GM18909 (cell line): ENCODE measurements around the gene AUP1.
A peak's percentile ranks its signal among the peaks of the same experiment; 100 is the strongest.

ENCODE experiments used
- ATAC-seq: cut with Tn5 transposase; IDR thresholded peaks from one replicate; pipeline ENCODE4 v1.9.1; 2021; ENCODE audit warnings: mild to moderate bottlenecking; ENCODE audit not compliant: unreplicated experiment, poor library complexity

AUP1 gene

GRCh38 chr2:74558284-74559230 lies 29.1 kb upstream of the AUP1 start:
- no peak for ATAC-seq

GRCh38 chr2:74556831-74557370 lies 27.4 kb upstream of the AUP1 start:
- no peak for ATAC-seq

GRCh38 chr2:74556159-74556558 lies 26.7 kb upstream of the AUP1 start:
- no peak for ATAC-seq

DNA sequence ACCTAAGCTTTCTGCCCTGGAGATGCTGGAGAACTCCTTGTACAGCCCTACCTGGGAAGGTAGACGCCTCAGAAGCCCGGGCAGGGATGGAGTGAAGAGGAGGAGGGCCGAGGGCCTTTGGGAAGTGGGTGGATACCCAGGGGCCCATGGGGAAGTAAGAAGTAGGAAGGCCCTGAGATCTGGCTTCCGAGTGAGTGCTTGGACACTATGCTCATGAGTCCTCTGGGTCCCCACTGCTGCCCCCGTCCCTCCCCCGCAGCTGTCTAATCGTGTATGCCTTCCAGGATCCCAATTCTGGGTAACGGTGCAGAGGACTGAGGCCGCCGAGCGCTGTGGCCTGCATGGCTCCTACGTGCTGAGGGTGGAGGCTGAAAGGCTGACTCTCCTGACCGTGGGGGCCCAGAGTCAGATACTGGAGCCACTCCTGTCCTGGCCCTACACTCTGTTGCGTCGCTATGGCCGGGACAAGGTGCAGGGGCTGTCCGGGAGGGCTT lies 26.2 kb upstream of the AUP1 start:
- ATAC-seq: no peak

DNA sequence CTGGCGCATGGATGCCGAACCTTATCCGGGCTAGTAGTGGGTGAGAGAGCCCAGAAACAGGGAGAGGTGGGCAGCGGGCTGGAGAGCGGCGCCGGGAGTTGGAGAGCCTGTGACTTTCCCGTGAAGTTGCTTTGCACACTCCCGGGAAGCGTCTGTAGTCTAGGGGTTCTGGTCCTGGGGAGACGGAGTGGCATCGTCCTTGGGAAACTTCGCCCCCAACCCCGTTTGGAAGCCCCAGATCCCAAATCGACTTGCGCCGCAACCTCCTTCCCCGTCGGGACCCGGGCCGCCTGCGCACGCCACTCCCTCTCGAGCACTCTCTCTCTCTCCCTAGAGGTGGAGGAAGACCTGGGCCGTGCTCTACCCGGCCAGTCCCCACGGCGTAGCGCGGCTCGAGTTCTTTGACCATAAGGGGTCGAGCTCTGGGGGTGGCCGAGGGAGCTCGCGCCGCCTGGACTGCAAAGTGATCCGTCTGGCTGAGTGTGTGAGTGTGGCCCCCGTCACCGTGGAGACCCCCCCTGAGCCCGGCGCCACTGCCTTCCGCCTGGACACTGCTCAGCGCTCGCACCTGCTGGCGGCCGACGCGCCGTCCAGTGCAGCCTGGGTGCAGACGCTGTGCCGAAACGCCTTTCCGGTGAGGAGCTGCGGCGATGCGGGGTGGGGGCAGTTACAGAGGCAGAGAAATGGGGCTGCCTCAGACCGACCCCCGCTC lies 25.5 kb upstream of the AUP1 start:
- peak; percentile 50 for ATAC-seq

GRCh38 chr2:74553892-74554819 lies 24.6 kb upstream of the AUP1 start, which contains the start of the genes DOK1 and LOXL3:
Gene DOK1 (plus strand): TSS chr2:74554720. CDS start chr2:74554755, 35 bp downstream.
Gene LOXL3 (minus strand): TSS chr2:74553942. CDS start chr2:74552634, 1,308 bp downstream.
- ATAC-seq: peak; percentile 51

DNA sequence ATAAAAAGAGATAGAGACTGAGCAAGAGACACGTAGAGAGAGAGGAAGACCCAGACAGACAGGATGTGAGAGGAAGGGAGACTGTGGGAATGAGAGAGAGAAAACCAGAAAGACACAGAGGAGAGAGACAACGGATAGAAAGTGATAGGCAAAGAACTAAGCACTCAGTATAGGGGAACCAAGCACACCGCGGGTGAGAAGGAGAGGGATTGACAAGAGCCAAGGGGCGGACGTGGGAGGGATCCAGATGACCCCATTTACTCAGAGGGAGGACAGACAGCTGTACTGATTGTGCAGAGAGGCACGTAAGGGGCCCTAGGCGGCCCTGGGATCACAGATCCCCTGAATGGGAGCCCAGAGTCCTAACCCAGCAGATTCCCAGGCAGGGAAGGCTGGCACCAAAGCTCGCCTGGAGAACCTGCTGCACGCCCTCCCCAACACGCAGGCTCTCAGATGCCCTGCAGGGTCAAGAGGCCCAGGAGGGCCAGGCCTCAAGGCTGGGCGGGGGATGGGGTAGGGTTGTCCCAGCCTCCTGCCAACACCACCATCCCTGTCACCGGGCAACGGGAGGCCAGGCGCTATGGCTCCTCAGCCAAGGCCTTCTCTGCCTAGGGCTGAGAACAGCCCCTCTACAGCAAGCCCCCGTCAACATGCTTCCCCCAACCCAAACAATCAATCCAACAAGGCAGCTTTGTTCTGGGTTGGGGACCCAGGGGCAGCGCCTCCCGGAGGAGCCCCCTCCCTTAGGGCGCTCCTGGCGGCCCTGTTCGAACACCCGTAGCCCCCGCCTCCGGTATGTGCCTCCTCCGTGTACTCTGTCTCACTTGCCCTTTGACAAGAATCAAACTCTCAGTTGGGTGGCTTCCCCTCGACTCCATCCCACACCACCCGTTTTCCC lies 23.7 kb upstream of the AUP1 start:
- ATAC-seq: no peak

DNA sequence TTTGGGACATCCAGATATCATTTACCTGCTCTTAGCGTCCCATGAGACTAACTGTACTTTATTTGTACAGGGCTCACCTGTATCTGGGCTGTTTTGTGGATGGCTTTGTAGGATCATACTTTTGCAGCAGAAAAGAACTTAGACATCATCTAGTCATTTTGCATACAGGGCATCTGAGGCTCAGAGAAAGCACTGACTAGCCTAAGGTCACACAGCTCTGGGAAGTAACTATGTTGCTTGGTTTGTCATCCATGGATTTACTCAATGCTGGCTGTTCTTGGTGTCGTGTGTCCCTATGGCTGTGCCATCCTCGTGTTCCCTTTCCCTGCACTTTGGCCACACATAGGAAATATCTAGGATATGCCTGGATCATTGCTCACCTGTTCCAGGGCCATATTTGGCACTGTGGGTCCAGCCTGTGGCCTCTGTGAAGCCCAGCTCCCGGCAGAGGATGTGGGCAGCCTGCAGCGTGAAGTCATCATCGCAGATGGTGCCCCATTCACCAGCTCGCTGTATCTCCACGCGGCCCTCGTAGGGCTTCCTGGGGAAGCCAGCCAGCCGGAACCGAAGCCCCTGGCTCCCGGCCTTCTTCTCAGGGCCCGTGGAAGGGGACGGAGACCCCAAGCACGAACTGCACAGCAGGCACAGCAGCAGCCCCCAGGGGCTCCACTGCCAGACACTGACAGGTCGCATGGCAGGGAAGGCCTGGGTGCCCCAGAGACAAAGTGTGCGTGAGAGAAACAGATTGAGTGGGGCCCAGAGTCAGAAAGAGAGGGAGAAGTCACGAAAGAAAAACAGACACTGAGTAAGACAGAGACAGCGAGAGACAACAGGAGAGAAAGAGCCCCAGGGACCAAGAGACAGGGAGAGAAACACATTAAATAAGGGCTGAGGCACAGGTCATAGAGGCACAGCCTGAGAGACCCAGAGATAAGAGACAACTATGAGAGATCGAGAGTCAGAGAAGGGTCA lies 22.7 kb upstream of the AUP1 start:
- no peak for ATAC-seq

GRCh38 chr2:74551530-74551929 lies 22.0 kb upstream of the AUP1 start:
- no peak for ATAC-seq

DNA sequence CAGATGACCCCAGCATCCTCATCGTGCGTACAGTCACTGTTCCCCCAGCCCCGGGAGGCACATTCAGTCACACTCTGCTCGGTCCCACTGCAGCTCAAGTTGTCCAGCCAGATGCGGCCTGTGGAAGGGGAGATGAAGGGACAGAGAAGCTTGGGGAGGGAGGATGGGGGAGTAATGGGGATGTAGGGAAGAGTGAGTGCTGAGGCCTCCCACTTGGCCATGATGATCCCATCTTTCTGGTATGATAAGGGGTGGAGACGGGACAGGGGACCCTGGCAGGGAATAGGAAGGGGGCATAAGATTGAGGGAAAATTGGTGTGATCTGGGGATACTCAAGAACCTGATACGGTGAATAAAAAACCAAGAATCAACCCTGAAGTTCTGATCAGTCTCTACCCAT lies 20.7 kb upstream of the AUP1 start:
- ATAC-seq: no peak

GRCh38 chr2:74548900-74549826 lies 19.7 kb upstream of the AUP1 start:
- ATAC-seq: peak; percentile 33

DNA sequence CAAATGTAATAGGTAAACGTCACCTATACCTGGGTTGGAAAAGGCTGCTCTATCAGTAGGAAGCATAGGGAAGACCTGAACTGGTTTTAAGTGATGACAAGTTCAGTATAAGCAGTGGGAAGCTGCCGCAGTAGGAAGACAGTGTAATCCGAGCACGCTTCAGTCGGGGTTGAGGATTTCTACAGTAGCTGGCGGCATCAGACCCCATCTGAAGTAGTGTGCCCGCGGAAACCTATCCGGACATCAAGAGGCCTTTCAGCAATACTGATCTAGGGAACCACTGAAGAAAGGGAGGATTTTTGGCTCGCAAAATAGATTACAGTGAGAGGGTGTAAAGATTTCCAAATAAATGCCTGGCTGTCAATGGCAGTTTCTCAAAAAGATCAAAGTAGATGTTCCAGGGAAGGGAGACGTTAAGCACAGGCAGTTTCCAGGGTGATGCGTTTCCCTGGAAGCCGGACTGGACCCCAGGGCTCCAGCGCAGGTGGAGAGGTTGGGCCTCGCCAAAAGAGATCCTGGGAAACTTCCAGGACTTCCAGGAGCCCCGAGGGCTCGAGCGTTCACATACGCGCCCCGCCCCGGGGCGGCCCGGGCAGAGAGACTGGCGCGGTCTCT lies 18.9 kb upstream of the AUP1 start:
- ATAC-seq: no peak

DNA sequence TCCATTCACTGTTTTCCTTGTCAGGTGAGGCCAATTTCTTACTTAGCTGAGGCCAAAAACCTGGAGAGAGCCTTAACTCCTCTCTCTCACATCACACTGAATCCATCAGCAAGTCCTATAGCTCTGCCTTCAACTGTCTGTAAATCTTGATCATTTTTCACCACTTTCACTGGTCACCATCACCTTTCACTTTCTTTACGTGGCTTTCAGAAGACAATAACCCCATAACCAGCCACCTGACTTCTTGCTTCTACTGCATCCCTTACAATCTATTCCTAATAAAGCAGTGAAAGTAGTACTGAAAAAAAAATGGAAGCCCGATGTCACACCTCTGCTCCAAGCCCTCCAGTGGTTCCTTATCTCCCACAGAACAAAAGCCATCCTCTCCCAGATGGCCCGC lies 16.5 kb upstream of the AUP1 start:
- ATAC-seq: no peak

GRCh38 chr2:74544634-74545033 lies 15.1 kb upstream of the AUP1 start:
- ATAC-seq: no peak

DNA sequence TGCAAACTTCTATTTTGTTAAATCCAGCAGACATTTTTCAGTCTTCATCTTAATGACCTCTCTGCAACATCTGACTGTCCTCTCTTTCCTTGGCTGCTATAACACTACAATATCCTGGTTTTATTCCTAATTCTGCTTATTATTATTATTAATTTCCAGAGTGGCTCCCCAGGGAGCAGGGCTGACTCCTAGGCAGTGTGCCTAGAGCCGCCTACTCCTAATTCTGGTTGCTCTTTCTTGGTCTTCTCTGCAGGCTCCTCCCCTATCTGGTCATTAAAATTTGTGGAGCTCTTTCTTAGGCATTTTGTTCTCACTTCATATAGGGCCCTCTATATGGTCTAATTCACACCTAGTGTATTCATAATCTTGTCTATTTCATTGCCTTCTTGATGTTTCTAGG lies 13.5 kb upstream of the AUP1 start:
- ATAC-seq: no peak

- no peak for ATAC-seq
These were observed 10.8 kb upstream of the AUP1 start for GRCh38 chr2:74540291-74540690.
